B cell (primary cell): ENCODE data around the gene RAC3. TPM values are rescaled to one million over a fixed set of nuclear protein-coding genes. Genes with fewer than 3 reads are reported as not detected.

Experiments used
- ATAC-seq: fragments of 200-7000 bp; cut with Tn5 transposase; one replicate; pipeline ENCODE4 v1.10.0; 2021; ENCODE audit warnings: low read depth, mild to moderate bottlenecking, moderate number of reproducible peaks, moderate library complexity
- CTCF ChIA-PET: fragments of 350-600 bp; sonication (Branson Sonifier 250); formaldehyde crosslinking; loops from one replicate; lab custom pipeline; 2021; ENCODE audit warnings: antibody characterized with exemption, inconsistent platforms; lab: Charles Lee
- POLR2A ChIA-PET: fragments of 350-600 bp; sonication (Branson Sonifier 250); formaldehyde crosslinking; loops from one replicate; lab custom pipeline; 2021; ENCODE audit warnings: antibody characterized with exemption; lab: Charles Lee
- DNase-seq: peaks from one replicate; pipeline ENCODE4 v3.0.0; 2013
- H2AFZ ChIP-seq: 2 replicates; pipeline ENCODE4 v1.6.1; 2012; ENCODE audit warnings: mild to moderate bottlenecking, low read depth, low read length; ENCODE audit not compliant: insufficient read depth, poor library complexity, severe bottlenecking
- H3K27ac ChIP-seq, 2 donors: 1 replicate in 1 of 2; 2 replicates in 1 of 2; pipeline ENCODE4 v1.5.1; 2012 to 2013; ENCODE audit warnings: low read length in 2 of 2, mild to moderate bottlenecking in 2 of 2, moderate library complexity in 1 of 2
- H3K27me3 ChIP-seq, 4 experiments: fragments of 200-600 bp in 1 of 4; sonication (generic) in 1 of 4; replicated peaks in 1 of 4; 1 replicate in 2 of 4; 2 replicates in 2 of 4; pipeline versions ENCODE4 v1.6.1 to v1.7.0; 2013 to 2016; ENCODE audit warnings: low read length in 3 of 4, mild to moderate bottlenecking in 2 of 4, mixed read lengths in 1 of 4, moderate library complexity in 1 of 4; ENCODE audit not compliant: insufficient read depth in 4 of 4, control insufficient read depth in 3 of 4; ENCODE audit errors: control extremely low read depth in 1 of 4
- H3K36me3 ChIP-seq, 2 experiments: replicated peaks in 1 of 2; 1 replicate in 1 of 2; 2 replicates in 1 of 2; pipeline versions ENCODE4 v1.6.1 to v1.7.1; 2013; ENCODE audit warnings: low read length in 1 of 2; ENCODE audit not compliant: insufficient read depth in 2 of 2, control insufficient read depth in 1 of 2; ENCODE audit errors: control extremely low read depth in 1 of 2, extremely low read depth in 1 of 2
- H3K4me1 ChIP-seq, 2 donors: fragments of 200-600 bp in 1 of 2; sonication (generic) in 1 of 2; 1 replicate in 1 of 2; 2 replicates in 1 of 2; pipeline versions ENCODE4 v1.5.1 to v1.6.1; 2013 to 2017; ENCODE audit warnings: low read length in 2 of 2; ENCODE audit not compliant: control insufficient read depth in 2 of 2, insufficient read depth in 2 of 2
- H3K4me2 ChIP-seq: replicated peaks from 2 replicates; pipeline ENCODE3; 2012; ENCODE audit warnings: mild to moderate bottlenecking, low read depth, low read length; ENCODE audit not compliant: poor library complexity, severe bottlenecking
- H3K4me3 ChIP-seq, 5 experiments: fragments of 200-600 bp in 1 of 5; sonication (generic) in 1 of 5; 1 replicate in 3 of 5; 2 replicates in 2 of 5; pipeline versions ENCODE4 v1.5.1 to v1.7.0; 2011 to 2016; ENCODE audit warnings: low read length in 4 of 5, mild to moderate bottlenecking in 4 of 5, low read depth in 2 of 5, control low read depth in 1 of 5, moderate library complexity in 1 of 5; ENCODE audit not compliant: insufficient read depth in 1 of 5; ENCODE audit errors: control extremely low read depth in 1 of 5, extremely low read depth in 1 of 5
- H3K79me2 ChIP-seq: fragments of 200-600 bp; sonication (generic); one replicate; pipeline ENCODE4 v1.6.0; 2016; ENCODE audit warnings: low read length; ENCODE audit not compliant: control insufficient read depth, insufficient read depth
- H3K9ac ChIP-seq: fragments of 200-600 bp; sonication (generic); 2 replicates; pipeline ENCODE4 v1.6.1; 2017; ENCODE audit warnings: mild to moderate bottlenecking, low read length, moderate library complexity
- H3K9me3 ChIP-seq, 3 donors: one replicate each; pipeline versions ENCODE4 v1.6.1 to v1.7.1; 2013; ENCODE audit warnings: low read length in 2 of 3; ENCODE audit not compliant: control insufficient read depth in 2 of 3, insufficient read depth in 1 of 3; ENCODE audit errors: control extremely low read depth in 1 of 3
- H4K20me1 ChIP-seq: 2 replicates; pipeline ENCODE4 v1.6.0; 2012; ENCODE audit warnings: mild to moderate bottlenecking, low read length; ENCODE audit not compliant: insufficient read depth, control insufficient read depth, poor library complexity, severe bottlenecking
- H3K27ac Mint-ChIP-seq: one replicate; pipeline ENCODE4 v1.8.0; 2021; ENCODE audit warnings: mixed read lengths
- H3K27me3 Mint-ChIP-seq: one replicate; pipeline ENCODE4 v1.8.0; 2021; ENCODE audit warnings: mixed read lengths
- H3K4me1 Mint-ChIP-seq: one replicate; pipeline ENCODE4 v1.8.0; 2021; ENCODE audit warnings: mixed read lengths
- H3K4me3 Mint-ChIP-seq: one replicate; pipeline ENCODE4 v1.8.0; 2021; ENCODE audit warnings: mixed read lengths
- H3K9me3 Mint-ChIP-seq: one replicate; pipeline ENCODE4 v1.8.0; 2022; ENCODE audit warnings: mixed read lengths; ENCODE audit not compliant: insufficient read depth
- CTCF ChIP-seq: fragments of 200-600 bp; IDR thresholded peaks from one replicate; pipeline ENCODE4 v1.8.0; 2022; ENCODE audit warnings: antibody characterized with exemption, mild to moderate bottlenecking
- EZH2 ChIP-seq: IDR thresholded peaks from 2 replicates; pipeline ENCODE4 v1.6.1; 2012; ENCODE audit warnings: borderline replicate concordance, low read depth, mild to moderate bottlenecking, moderate library complexity, low read length; ENCODE audit not compliant: insufficient read depth, poor library complexity, severe bottlenecking
- WGBS: methylation state at CpG from one replicate; pipeline ENCODE4 v1.1.5; 2013; ENCODE audit warnings: missing lambda C conversion rate; ENCODE audit not compliant: insufficient coverage; 5-methylcytosine and 5-hydroxymethylcytosine counted together
- intact Hi-C: fragments of 100-400 bp; cut with micrococcal nuclease; formaldehyde crosslinking; loops from one replicate; pipeline ENCODE4 v1.10.0; 2022
- polyA plus RNA-seq: library from polyadenylated mRNA; depleted of rRNA; stranded (reverse); fragments of >200 nt; gene quantifications from 2 replicates; pipeline ENCODE4 v1.2.3, GENCODE V29; 2012
- total RNA-seq, 2 donors: library from RNA; stranded (reverse); fragments of 120-200 nt in 1 of 2; gene quantifications; 1 replicate in 1 of 2; 2 replicates in 1 of 2; pipeline versions ENCODE4 v1.2.3 to v1.2.4, GENCODE V29; 2013 to 2022

The RAC3 gene
- total and polyA plus RNA-seq, 2 donors (not counting 1 experiment from before 2014, with no cell fraction given), result 0.62 to 2.0 TPM

- no peak for DNase-seq
- TF ChIP-seq CTCF, result no peak
- TF ChIP-seq EZH2, result no peak
- peaks cover 14 to 33% of the 10 kb centered on the region in 2 donors for H3K4me1 ChIP-seq
- Mint-ChIP-seq H3K4me3 (peak within 1 kb of the TSS; percentile 83), H3K27me3 (no peaks in the 10 kb centered on the region), H3K4me1 (peaks cover 15% of the 10 kb centered on the region), H3K27ac (peak within 1 kb of the TSS; percentile 67), H3K9me3 (no peaks in the 10 kb centered on the region)
- H3K27me3 ChIP-seq, result peaks cover 0 to 6% (median 0%) of the 10 kb centered on the region in 4 experiments
- ChIA-PET CTCF (interaction anchor here (1.0 to 7.2 kb wide), 6 partner anchors 16 to 155 kb away, joined by 3 to 91 read pairs (median 4); partner anchors contain the start of gene DCXR), POLR2A (interaction anchor here (0.5 to 1.5 kb wide), 10 partner anchors 9 to 317 kb away, joined by 3 to 13 read pairs (median 5); partner anchors contain the start of genes ASPSCR1, DCXR and RAC3)
- WGBS, result under 1% methylated on average over 64 of the region's 64 CpGs
- peaks cover 31% of the 10 kb centered on the region for H4K20me1 ChIP-seq
- H3K27ac ChIP-seq, result peak within 1 kb of the TSS in 1 of 2 donors; percentile 57
- ATAC-seq, result no peak
- H3K9me3 ChIP-seq, result no peaks in the 10 kb centered on the region
- H3K4me3 ChIP-seq, result peak within 1 kb of the TSS; percentile 62 to 88 (median 79)
- H2AFZ ChIP-seq, result peak within 1 kb of the TSS; percentile 91
- H3K79me2 ChIP-seq, result peaks cover 23% of the 10 kb centered on the region
- H3K36me3 ChIP-seq, result peaks cover 0 to 3% of the 10 kb centered on the region in 2 experiments
- H3K9ac ChIP-seq, result peak within 1 kb of the TSS; percentile 90
- peak within 1 kb of the TSS; percentile 99 for H3K4me2 ChIP-seq
- intact Hi-C loops, result loop anchor here (2.0 kb wide), 2 partner anchors 28 to 104 kb away; partner anchors contain the start of genes GPS1, RFNG and SIRT7
Measured at GRCh38 chr17:82022310-82022980, 9.0 kb upstream of the RAC3 start, which contains the start of gene CENPX. Gene CENPX, minus strand, starts transcription at chr17:82022878. Its CDS starts 17 bp downstream, at chr17:82022861.
